Brain microvascular endothelial cell (primary cell): ENCODE measurements around the gene ZNF70.
A peak's percentile ranks its signal among the peaks of the same experiment; 100 is the strongest.

Experiments used
- DNase-seq: peaks from one replicate; pipeline ENCODE4 v3.0.0-alpha.2; 2020
- H3K27ac ChIP-seq: fragments of 250-450 bp; sonication (Bioruptor Pico); 2 replicates; pipeline ENCODE4 v1.5.1; 2020; ENCODE audit warnings: mild to moderate bottlenecking, moderate library complexity
- H3K27me3 ChIP-seq: fragments of 250-450 bp; sonication (Bioruptor Pico); replicated peaks from 2 replicates; pipeline ENCODE4 v1.5.1; 2020; ENCODE audit warnings: mild to moderate bottlenecking
- H3K36me3 ChIP-seq: fragments of 250-450 bp; sonication (Bioruptor Pico); replicated peaks from 2 replicates; pipeline ENCODE4 v1.5.1; 2020; ENCODE audit warnings: mild to moderate bottlenecking
- H3K4me3 ChIP-seq: 2 replicates; pipeline ENCODE4 v1.5.1; 2011; ENCODE audit warnings: low read depth, mild to moderate bottlenecking, control low read depth, low read length, moderate library complexity
- CTCF ChIP-seq: IDR thresholded peaks from 2 replicates; pipeline ENCODE4 v1.5.1; 2011; ENCODE audit warnings: low read depth, mild to moderate bottlenecking, moderate library complexity, low read length, control low read depth, inconsistent platforms; ENCODE audit errors: missing control alignments
- in situ Hi-C: cut with HindIII; loops from 2 replicates; pipeline ENCODE4 v1.10.0; 2017; ENCODE audit warnings: low sequenced_read_pairs, low pct_ligation_motif_present

The ZNF70 gene

GRCh38 chr22:23750714-23751440, at the start of gene ZNF70:
ZNF70 (minus strand) TSS chr22:23751112; CDS start chr22:23745140, 5,972 bp downstream.
- peak; percentile 47 for TF ChIP-seq CTCF
- Histone ChIP-seq H3K27me3 (no peaks in the 10 kb centered on the region), H3K36me3 (no peaks in the 10 kb centered on the region), H3K27ac (peak within 1 kb of the TSS; percentile 65), H3K4me3 (peak within 1 kb of the TSS; percentile 89)
- in situ Hi-C loops: no loop called here
- DNase-seq: peak; percentile 42

- Histone ChIP-seq H3K27me3 (no peaks in the 10 kb centered on the region), H3K36me3 (peaks cover 59% of the 10 kb centered on the region), H3K4me3 (no peak overlapping the region), H3K27ac (no peak overlapping the region)
- DNase-seq: no peak
- no peak for TF ChIP-seq CTCF
- in situ Hi-C loops: no loop called here
These were observed 45.5 kb upstream of the ZNF70 start for GRCh38 chr22:23796461-23796860.

GRCh38 chr22:23793326-23793725, 42.4 kb upstream of the ZNF70 start:
- in situ Hi-C loops: no loop called here
- Histone ChIP-seq H3K4me3 (no peak overlapping the region), H3K27ac (no peak overlapping the region), H3K36me3 (peaks cover 38% of the 10 kb centered on the region), H3K27me3 (no peaks in the 10 kb centered on the region)
- DNase-seq: no peak
- no peak for TF ChIP-seq CTCF

- no peak for DNase-seq
- Histone ChIP-seq H3K4me3 (no peak overlapping the region), H3K36me3 (peaks cover 32% of the 10 kb centered on the region), H3K27me3 (no peaks in the 10 kb centered on the region), H3K27ac (no peak overlapping the region)
- in situ Hi-C loops: no loop called here
- TF ChIP-seq CTCF: no peak
These were observed 41.1 kb upstream of the ZNF70 start for GRCh38 chr22:23791738-23792645.

GRCh38 chr22:23790819-23791737, 40.2 kb upstream of the ZNF70 start:
- DNase-seq: no peak
- no peak for TF ChIP-seq CTCF
- in situ Hi-C loops: no loop called here
- Histone ChIP-seq H3K27ac (no peak overlapping the region), H3K4me3 (no peak overlapping the region), H3K36me3 (peaks cover 26% of the 10 kb centered on the region), H3K27me3 (no peaks in the 10 kb centered on the region)
